Measurements from ENCODE around the gene PPA1.

Gene PPA1

DNA sequence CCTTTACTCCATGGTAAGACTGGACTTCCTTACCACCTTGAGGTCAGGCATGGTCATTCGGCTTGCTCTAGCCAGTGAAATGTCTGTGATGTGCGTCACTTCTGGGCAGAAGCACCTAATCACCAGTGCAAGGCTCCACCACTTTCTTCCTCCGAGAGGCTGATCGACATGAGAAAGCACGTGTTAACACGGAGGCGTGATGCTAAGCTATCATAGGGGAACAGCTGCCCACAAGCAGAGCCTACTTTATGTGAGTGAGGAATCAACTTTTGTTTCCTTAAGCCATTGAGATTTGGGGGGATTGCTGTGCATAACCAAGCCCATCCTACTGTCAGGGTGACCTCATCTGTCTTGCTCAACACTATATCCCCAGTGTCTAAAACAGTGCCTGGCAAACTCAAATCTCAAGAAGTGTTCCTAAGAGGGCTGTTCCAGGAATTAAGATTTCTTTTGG, 39.8 kb downstream of the PPA1 start:
- Histone ChIP-seq H3K36me3 (replicated peaks) (peaks cover 2% of the 10 kb centered on the region), H3K27ac (no peak overlapping the region), H3K4me3 (ENCODE audit: low read depth, low read length) (no peak overlapping the region), H3K27me3 (replicated peaks) (no peaks in the 10 kb centered on the region)
- TF ChIP-seq, protein P1, sequence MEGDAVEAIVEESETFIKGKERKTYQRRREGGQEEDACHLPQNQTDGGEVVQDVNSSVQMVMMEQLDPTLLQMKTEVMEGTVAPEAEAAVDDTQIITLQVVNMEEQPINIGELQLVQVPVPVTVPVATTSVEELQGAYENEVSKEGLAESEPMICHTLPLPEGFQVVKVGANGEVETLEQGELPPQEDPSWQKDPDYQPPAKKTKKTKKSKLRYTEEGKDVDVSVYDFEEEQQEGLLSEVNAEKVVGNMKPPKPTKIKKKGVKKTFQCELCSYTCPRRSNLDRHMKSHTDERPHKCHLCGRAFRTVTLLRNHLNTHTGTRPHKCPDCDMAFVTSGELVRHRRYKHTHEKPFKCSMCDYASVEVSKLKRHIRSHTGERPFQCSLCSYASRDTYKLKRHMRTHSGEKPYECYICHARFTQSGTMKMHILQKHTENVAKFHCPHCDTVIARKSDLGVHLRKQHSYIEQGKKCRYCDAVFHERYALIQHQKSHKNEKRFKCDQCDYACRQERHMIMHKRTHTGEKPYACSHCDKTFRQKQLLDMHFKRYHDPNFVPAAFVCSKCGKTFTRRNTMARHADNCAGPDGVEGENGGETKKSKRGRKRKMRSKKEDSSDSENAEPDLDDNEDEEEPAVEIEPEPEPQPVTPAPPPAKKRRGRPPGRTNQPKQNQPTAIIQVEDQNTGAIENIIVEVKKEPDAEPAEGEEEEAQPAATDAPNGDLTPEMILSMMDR (IDR thresholded peaks at IDR 0.05; ENCODE audit: low read depth, low read length, missing control alignments), result no peak
- no peak for DNase-seq
- in situ Hi-C loops (cut with HindIII; ENCODE audit: low pct_ligation_motif_present, low sequenced_read_pairs), result no loop called here

DNA sequence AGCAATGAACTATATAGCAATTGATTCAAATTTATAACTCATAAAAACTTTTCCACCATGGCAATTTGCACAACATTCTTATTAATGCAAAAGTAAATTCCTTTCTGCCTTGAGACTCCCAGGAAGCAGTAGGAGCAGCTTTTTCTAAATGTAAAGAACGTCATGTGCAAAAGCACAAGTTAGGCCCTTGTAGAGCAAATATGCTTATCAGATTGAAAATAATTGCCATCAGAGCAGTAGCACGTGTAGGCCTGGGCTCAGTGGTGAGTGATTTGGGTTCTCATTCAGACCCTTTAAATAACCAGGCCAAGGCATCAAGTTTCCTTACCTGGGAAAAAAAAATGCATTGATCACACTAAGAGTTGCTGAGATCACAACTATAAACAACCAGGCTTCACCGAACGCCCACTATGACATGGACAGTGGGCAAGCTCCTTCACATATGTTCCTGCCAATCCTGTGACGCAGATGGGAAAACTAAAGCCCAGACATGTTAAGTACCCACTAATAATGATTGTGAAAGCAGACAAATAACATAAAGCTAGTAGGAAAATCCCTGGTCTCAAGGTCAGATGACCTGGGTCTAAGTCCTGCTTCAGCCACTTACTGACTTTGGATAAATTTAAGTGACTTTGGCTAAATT, 40.8 kb downstream of the PPA1 start:
- in situ Hi-C loops (cut with HindIII; ENCODE audit: low pct_ligation_motif_present, low sequenced_read_pairs), result no loop called here

DNA sequence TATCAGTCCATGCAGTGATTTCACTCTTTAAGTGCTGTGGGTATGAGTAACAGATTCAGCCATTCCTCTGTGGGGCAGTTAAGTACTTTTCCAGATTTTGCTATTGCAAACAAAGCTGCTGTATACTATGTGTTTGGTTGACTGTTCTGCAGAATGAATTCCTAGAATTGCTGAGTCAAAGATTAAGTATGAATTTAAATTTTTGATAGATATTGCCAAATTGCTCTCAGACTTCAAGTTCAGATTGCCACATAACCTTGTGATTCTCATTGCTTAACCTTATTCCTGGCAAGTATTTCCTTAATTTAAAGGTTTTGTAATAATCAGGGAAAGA, 41.3 kb downstream of the PPA1 start:
- peak; percentile 68 for DNase-seq
- no peak overlapping the region for H3K4me3 ChIP-seq (ENCODE audit: low read depth, low read length)
- TF ChIP-seq, protein P1 (IDR thresholded peaks at IDR 0.05; ENCODE audit: low read depth, low read length, missing control alignments), result no peak
- H3K36me3 ChIP-seq (replicated peaks), result no peaks in the 10 kb centered on the region
- no peaks in the 10 kb centered on the region for H3K27me3 ChIP-seq (replicated peaks)
- in situ Hi-C loops (cut with HindIII; ENCODE audit: low pct_ligation_motif_present, low sequenced_read_pairs), result no loop called here
- peak overlapping the region; percentile 59 for H3K27ac ChIP-seq

More for the DNA sequence above, 40.8 kb downstream of the PPA1 start:
- Histone ChIP-seq H3K27me3 (replicated peaks) (no peaks in the 10 kb centered on the region), H3K4me3 (ENCODE audit: low read depth, low read length) (no peak overlapping the region), H3K27ac (peak overlapping the region; percentile 59), H3K36me3 (replicated peaks) (no peaks in the 10 kb centered on the region)
- TF ChIP-seq, protein P1 (IDR thresholded peaks at IDR 0.05; ENCODE audit: low read depth, low read length, missing control alignments), result no peak
- no peak for DNase-seq

DNA sequence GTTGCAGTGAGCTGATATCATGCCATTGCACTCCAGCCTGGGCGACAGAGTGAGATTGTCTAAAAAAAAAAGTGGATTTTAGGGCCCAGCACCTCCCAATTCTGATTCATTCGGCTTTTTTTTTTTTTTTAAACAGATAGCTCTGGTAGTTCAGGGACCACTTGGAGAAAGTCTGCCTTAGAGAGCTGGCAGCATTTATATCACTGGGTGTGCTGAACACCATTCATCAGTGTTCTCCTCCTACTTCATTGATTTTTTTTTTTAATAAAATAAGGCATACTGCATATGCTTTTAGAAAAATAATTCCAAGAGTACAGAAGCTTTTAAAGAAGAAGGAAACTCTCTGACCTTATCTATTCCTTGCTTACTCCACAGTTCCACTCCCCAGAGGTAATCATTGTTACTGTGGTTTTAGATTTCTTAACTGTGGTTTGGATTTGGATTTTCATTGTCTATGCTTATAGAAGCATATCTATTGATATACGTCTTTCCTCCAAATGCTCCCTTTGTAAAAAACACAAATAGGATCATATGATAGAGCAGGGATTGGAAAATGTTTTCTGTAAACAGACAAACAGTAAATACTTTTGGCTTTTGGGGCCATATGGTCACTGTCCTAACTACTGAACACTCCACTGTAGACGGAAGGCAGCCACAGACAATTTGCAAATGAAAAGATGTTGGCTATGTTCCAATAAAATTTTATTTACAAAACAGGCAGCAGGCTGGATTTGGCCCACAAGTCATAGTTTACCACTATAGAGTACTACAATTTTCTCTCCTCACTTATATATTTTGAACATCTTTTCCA, 41.9 kb downstream of the PPA1 start:
- Histone ChIP-seq H3K4me3 (ENCODE audit: low read depth, low read length) (no peak overlapping the region), H3K36me3 (replicated peaks) (no peaks in the 10 kb centered on the region), H3K27ac (peak overlapping the region; percentile 43), H3K27me3 (replicated peaks) (no peaks in the 10 kb centered on the region)
- in situ Hi-C loops (cut with HindIII; ENCODE audit: low pct_ligation_motif_present, low sequenced_read_pairs), result no loop called here
- no peak for DNase-seq
- TF ChIP-seq, protein P1 (IDR thresholded peaks at IDR 0.05; ENCODE audit: low read depth, low read length, missing control alignments), result no peak

DNA sequence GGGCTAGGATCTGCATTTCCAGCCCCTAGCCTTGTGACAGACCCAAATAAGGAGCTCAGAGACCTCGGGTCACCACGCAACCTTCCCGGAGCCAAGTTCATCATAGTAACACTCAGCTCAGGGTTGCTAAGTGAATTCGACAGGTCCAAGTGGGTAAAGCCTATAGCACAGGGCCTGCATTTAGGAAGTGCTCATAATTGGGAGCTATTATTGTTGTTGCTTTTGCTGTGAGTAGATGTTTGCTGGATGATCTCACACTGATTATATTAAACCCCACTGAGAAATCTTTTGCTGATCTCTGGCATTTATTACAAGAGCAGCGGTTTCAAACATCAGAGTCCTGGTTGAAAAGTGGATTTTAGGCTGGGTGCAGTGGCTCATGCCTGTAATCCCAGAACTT, 42.6 kb downstream of the PPA1 start:
- no peak for DNase-seq
- Histone ChIP-seq H3K36me3 (replicated peaks) (no peaks in the 10 kb centered on the region), H3K27me3 (replicated peaks) (no peaks in the 10 kb centered on the region), H3K4me3 (ENCODE audit: low read depth, low read length) (no peak overlapping the region), H3K27ac (no peak overlapping the region)
- TF ChIP-seq, protein P1 (IDR thresholded peaks at IDR 0.05; ENCODE audit: low read depth, low read length, missing control alignments), result no peak
- in situ Hi-C loops (cut with HindIII; ENCODE audit: low pct_ligation_motif_present, low sequenced_read_pairs), result no loop called here
